Measurements from ENCODE around the gene NUDT3.
"Not testable (repeated sequence)": the region's sequence is repeated elsewhere in the genome, so short reads cannot be mapped to it uniquely, and the experiment has no call there.

Gene NUDT3

GRCh38 chr6:34391786-34392496 lies 528 bp downstream of the NUDT3 start:
- DNase-seq: peak; percentile 23 to 49

- no peak for DNase-seq
Measured at GRCh38 chr6:34391473-34391785, 1.0 kb downstream of the NUDT3 start.

- peak in 1 of 2 experiments; percentile 15 for DNase-seq
Measured at GRCh38 chr6:34390531-34391472, 1.7 kb downstream of the NUDT3 start.

GRCh38 chr6:34389034-34389433 lies 3.4 kb downstream of the NUDT3 start:
- no peak for DNase-seq

GRCh38 chr6:34388421-34388820 lies 4.0 kb downstream of the NUDT3 start:
- no peak for DNase-seq

- DNase-seq: no peak
Measured at GRCh38 chr6:34386316-34387137, 5.9 kb downstream of the NUDT3 start.

GRCh38 chr6:34385793-34386195 lies 6.7 kb downstream of the NUDT3 start:
- DNase-seq: no peak

- DNase-seq: no peak
Measured at GRCh38 chr6:34384321-34385153, 7.9 kb downstream of the NUDT3 start.

GRCh38 chr6:34383656-34384320 lies 8.7 kb downstream of the NUDT3 start:
- DNase-seq: no peak

GRCh38 chr6:34383161-34383631 lies 9.3 kb downstream of the NUDT3 start:
- DNase-seq: no peak

GRCh38 chr6:34381081-34381480 lies 11.4 kb downstream of the NUDT3 start:
- no peak for DNase-seq

GRCh38 chr6:34378470-34378869 lies 14.0 kb downstream of the NUDT3 start:
- DNase-seq: no peak

GRCh38 chr6:34377984-34378383 lies 14.5 kb downstream of the NUDT3 start:
- DNase-seq: no peak

- DNase-seq: not testable (repeated sequence)
Measured at GRCh38 chr6:34377571-34377970, 14.9 kb downstream of the NUDT3 start.

GRCh38 chr6:34375833-34376232 lies 16.6 kb downstream of the NUDT3 start:
- DNase-seq: no peak

- no peak for DNase-seq
Measured at GRCh38 chr6:34374508-34374907, 18.0 kb downstream of the NUDT3 start.

GRCh38 chr6:34374069-34374468 lies 18.4 kb downstream of the NUDT3 start:
- no peak for DNase-seq

- no peak for DNase-seq
Measured at GRCh38 chr6:34373511-34373910, 19.0 kb downstream of the NUDT3 start.

GRCh38 chr6:34371865-34372264 lies 20.6 kb downstream of the NUDT3 start:
- DNase-seq: not testable (repeated sequence)

- DNase-seq: no peak
Measured at GRCh38 chr6:34370361-34370760, 22.1 kb downstream of the NUDT3 start.

GRCh38 chr6:34369385-34369784 lies 23.1 kb downstream of the NUDT3 start:
- no peak for DNase-seq

- DNase-seq: no peak
Measured at GRCh38 chr6:34366639-34366921, 25.9 kb downstream of the NUDT3 start.

Data from NCI-H187 (cell line).